ENCODE measurements around the gene RASSF10. TPM values are rescaled to one million over a fixed set of nuclear protein-coding genes. Genes with fewer than 3 reads are reported as not detected.

RASSF10 gene
- total RNA-seq, 2 donors from 2014 or later: not detected

DNA sequence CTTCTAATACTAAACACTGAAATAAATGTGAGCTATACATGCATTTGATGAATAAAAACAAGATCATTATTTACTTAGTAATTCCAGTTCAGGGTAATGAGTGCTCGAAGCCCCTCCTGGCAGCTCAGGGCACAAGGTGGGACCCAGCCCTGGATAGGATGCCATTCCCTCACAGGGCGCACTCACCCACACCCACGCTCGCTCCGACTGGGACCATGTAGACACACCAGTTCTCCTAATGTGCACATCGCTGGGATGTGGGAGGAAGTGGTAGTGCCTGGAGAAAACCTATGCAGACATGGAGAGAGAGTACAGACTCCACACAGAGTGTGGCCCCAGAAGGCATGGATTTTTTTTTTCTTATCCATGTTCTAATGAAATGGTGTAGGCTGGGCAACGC is 44.5 kb upstream of the RASSF10 start:
- Histone ChIP-seq H3K27ac (no peak overlapping the region), H3K4me3 (no peak overlapping the region), H3K9me3 (no peaks in the 10 kb centered on the region), H3K4me1 (ENCODE audit: control insufficient read depth in 1 of 2, low read depth in 2 of 2) (no peaks in the 10 kb centered on the region), H3K27me3 (replicated peaks; ENCODE audit: insufficient read depth) (no peaks in the 10 kb centered on the region), H3K36me3 (no peaks in the 10 kb centered on the region)
- DNase-seq (ENCODE audit: low spot score) (no peak), ATAC-seq (ENCODE audit: insufficient number of reproducible peaks, low FRiP score, low read depth) (no peak)
- no peak for TF ChIP-seq CTCF (IDR thresholded peaks at IDR 0.05)

GRCh38 chr11:12966002-12966401 is 43.1 kb upstream of the RASSF10 start:
- Histone ChIP-seq H3K9me3 (no peaks in the 10 kb centered on the region), H3K27ac (no peak overlapping the region), H3K27me3 (replicated peaks; ENCODE audit: insufficient read depth) (no peaks in the 10 kb centered on the region), H3K4me3 (no peak overlapping the region), H3K4me1 (ENCODE audit: control insufficient read depth in 1 of 2, low read depth in 2 of 2) (no peaks in the 10 kb centered on the region), H3K36me3 (no peaks in the 10 kb centered on the region)
- DNase-seq (ENCODE audit: low spot score): no peak
- no peak for TF ChIP-seq CTCF (IDR thresholded peaks at IDR 0.05)
- no peak for ATAC-seq (ENCODE audit: insufficient number of reproducible peaks, low FRiP score, low read depth)

- no peak for TF ChIP-seq CTCF (IDR thresholded peaks at IDR 0.05)
- H3K27me3 ChIP-seq (replicated peaks; ENCODE audit: insufficient read depth): no peaks in the 10 kb centered on the region
- no peak overlapping the region for H3K27ac ChIP-seq
- DNase-seq (ENCODE audit: low spot score) (no peak), ATAC-seq (ENCODE audit: insufficient number of reproducible peaks, low FRiP score, low read depth) (no peak)
- no peak overlapping the region for H3K4me3 ChIP-seq
- H3K9me3 ChIP-seq: no peaks in the 10 kb centered on the region
- H3K36me3 ChIP-seq: no peaks in the 10 kb centered on the region
- no peaks in the 10 kb centered on the region for H3K4me1 ChIP-seq (ENCODE audit: control insufficient read depth in 1 of 2, low read depth in 2 of 2)
Measured at GRCh38 chr11:12968101-12968500, 41.0 kb upstream of the RASSF10 start.

- H3K4me3 ChIP-seq: no peak overlapping the region
- no peak for TF ChIP-seq CTCF (IDR thresholded peaks at IDR 0.05)
- DNase-seq (ENCODE audit: low spot score) (no peak), ATAC-seq (ENCODE audit: insufficient number of reproducible peaks, low FRiP score, low read depth) (no peak)
- no peak overlapping the region for H3K27ac ChIP-seq
- H3K27me3 ChIP-seq (replicated peaks; ENCODE audit: insufficient read depth): no peaks in the 10 kb centered on the region
- no peaks in the 10 kb centered on the region for H3K4me1 ChIP-seq (ENCODE audit: control insufficient read depth in 1 of 2, low read depth in 2 of 2)
- H3K9me3 ChIP-seq: no peaks in the 10 kb centered on the region
- H3K36me3 ChIP-seq: no peaks in the 10 kb centered on the region
Measured at GRCh38 chr11:12968826-12969225, 40.3 kb upstream of the RASSF10 start.

- no peak for ATAC-seq (ENCODE audit: insufficient number of reproducible peaks, low FRiP score, low read depth)
- no peak for DNase-seq (ENCODE audit: low spot score)
Measured at GRCh38 chr11:12971955-12972354, 37.2 kb upstream of the RASSF10 start.

More at GRCh38 chr11:12971955-12972354, 37.2 kb upstream of the RASSF10 start:
- H3K36me3 ChIP-seq: no peaks in the 10 kb centered on the region
- H3K9me3 ChIP-seq: no peaks in the 10 kb centered on the region
- H3K27me3 ChIP-seq (replicated peaks; ENCODE audit: insufficient read depth): no peaks in the 10 kb centered on the region
- no peaks in the 10 kb centered on the region for H3K4me1 ChIP-seq (ENCODE audit: control insufficient read depth in 1 of 2, low read depth in 2 of 2)
- H3K4me3 ChIP-seq: no peak overlapping the region
- TF ChIP-seq CTCF (IDR thresholded peaks at IDR 0.05): no peak
- H3K27ac ChIP-seq: no peak overlapping the region

All from thoracic aorta (tissue), 2 donors.